Ascending aorta (tissue), 2 donors: ENCODE data around the gene FXYD3. TPM values are rescaled to one million over a fixed set of nuclear protein-coding genes. Genes with fewer than 3 reads are reported as not detected.

ENCODE experiments used
- DNase-seq, 2 donors: peaks; one replicate each; pipeline ENCODE4 v3.0.0-alpha.2; 2019; ENCODE audit warnings: low spot score in 2 of 2
- H3K27ac ChIP-seq, 2 donors: fragments of 200-600 bp; sonication (generic); one replicate each; pipeline ENCODE4 v1.5.1; 2016 to 2017; ENCODE audit warnings: mild to moderate bottlenecking in 1 of 2
- H3K27me3 ChIP-seq: fragments of 200-600 bp; sonication (generic); one replicate; pipeline ENCODE4 v1.5.1; 2017
- H3K36me3 ChIP-seq, 2 donors: fragments of 200-600 bp; sonication (generic); one replicate each; pipeline ENCODE4 v1.5.1; 2016
- H3K4me1 ChIP-seq, 2 donors: fragments of 200-600 bp; sonication (generic); one replicate each; pipeline ENCODE4 v1.5.1; 2016 to 2017; ENCODE audit warnings: mild to moderate bottlenecking in 1 of 2
- H3K4me3 ChIP-seq, 2 donors: fragments of 200-600 bp; sonication (generic); one replicate each; pipeline ENCODE4 v1.5.1; 2016 to 2017; ENCODE audit warnings: mild to moderate bottlenecking in 1 of 2
- H3K9me3 ChIP-seq, 2 donors: fragments of 200-600 bp; sonication (generic); one replicate each; pipeline ENCODE4 v1.5.1; 2016
- intact Hi-C: fragments of 100-400 bp; cut with DNase I; formaldehyde crosslinking; loops from one replicate; pipeline ENCODE4 v1.15.1; 2023
- total RNA-seq: library from RNA; depleted of rRNA; stranded (reverse); fragments of >200 nt; gene quantifications from one replicate; pipeline ENCODE4 v1.1.0, GENCODE V29; 2016
- TF ChIP-seq, protein P1 (sequence below), 3 experiments: fragments of 200-600 bp in 2 of 3; fragments of 450-650 bp in 1 of 3; sonication (generic) in 2 of 3; IDR thresholded peaks; one replicate each; pipeline ENCODE4 v1.5.1; 2016 to 2019; ENCODE audit warnings: antibody characterized with exemption in 3 of 3, mild to moderate bottlenecking in 1 of 3, moderate library complexity in 1 of 3

FXYD3 gene
- total RNA-seq, 1 donor from 2014 or later, result not detected

- intact Hi-C loops, result no loop called here
These were observed 27.3 kb upstream of the FXYD3 start for GRCh38 chr19:35088131-35088913.

DNA sequence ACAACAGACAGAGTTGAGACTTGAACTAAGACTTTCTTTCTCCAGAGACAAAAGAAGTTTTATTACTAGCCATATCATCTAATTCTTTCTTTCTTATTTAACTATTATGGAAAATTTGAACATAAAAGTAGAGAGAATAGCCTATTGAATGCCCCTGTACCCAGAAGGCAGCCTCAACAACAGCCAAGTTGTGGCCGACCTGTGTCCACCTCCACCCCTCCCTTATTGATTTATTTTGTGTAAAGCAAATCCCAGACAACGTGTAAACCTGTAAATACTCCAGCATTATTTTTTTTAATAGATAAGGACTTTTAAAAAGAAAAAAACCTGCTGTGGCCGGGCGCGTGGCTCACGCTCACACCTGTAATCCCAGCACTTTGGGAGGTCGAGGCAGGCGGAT is 26.1 kb upstream of the FXYD3 start:
- TF ChIP-seq, protein P1, sequence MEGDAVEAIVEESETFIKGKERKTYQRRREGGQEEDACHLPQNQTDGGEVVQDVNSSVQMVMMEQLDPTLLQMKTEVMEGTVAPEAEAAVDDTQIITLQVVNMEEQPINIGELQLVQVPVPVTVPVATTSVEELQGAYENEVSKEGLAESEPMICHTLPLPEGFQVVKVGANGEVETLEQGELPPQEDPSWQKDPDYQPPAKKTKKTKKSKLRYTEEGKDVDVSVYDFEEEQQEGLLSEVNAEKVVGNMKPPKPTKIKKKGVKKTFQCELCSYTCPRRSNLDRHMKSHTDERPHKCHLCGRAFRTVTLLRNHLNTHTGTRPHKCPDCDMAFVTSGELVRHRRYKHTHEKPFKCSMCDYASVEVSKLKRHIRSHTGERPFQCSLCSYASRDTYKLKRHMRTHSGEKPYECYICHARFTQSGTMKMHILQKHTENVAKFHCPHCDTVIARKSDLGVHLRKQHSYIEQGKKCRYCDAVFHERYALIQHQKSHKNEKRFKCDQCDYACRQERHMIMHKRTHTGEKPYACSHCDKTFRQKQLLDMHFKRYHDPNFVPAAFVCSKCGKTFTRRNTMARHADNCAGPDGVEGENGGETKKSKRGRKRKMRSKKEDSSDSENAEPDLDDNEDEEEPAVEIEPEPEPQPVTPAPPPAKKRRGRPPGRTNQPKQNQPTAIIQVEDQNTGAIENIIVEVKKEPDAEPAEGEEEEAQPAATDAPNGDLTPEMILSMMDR (IDR thresholded peaks at IDR 0.05), result no peak
- Histone ChIP-seq H3K4me1 (peaks cover 0 to 4% of the 10 kb centered on the region in 2 donors), H3K36me3 (no peaks in the 10 kb centered on the region), H3K9me3 (no peaks in the 10 kb centered on the region), H3K4me3 (no peak overlapping the region), H3K27me3 (peaks cover 3% of the 10 kb centered on the region), H3K27ac (no peak overlapping the region)
- intact Hi-C loops, result no loop called here
- no peak for DNase-seq

More at GRCh38 chr19:35088131-35088913, 27.3 kb upstream of the FXYD3 start:
- Histone ChIP-seq H3K4me3 (no peak overlapping the region), H3K36me3 (no peaks in the 10 kb centered on the region), H3K27me3 (peaks cover 3% of the 10 kb centered on the region), H3K27ac (no peak overlapping the region), H3K9me3 (no peaks in the 10 kb centered on the region), H3K4me1 (peaks cover 0 to 4% of the 10 kb centered on the region in 2 donors)
- no peak for DNase-seq
- TF ChIP-seq, protein P1 (IDR thresholded peaks at IDR 0.05), result no peak

DNA sequence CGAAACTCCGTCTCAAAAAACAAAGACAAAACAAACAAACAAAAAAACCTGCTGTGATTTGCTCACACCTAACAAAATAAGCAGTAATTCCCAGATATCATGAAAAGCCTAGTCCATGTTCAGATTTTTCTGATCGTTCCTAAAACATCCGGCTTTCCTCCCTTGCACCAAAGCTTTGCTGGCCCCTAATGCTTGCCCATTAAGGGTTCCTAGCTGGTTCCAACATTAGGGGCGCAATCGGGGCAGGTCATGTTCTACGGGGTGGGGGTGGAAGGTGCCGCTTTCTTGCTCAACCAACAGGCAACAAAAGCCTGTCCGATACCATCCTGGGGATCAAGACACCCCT is 25.5 kb upstream of the FXYD3 start:
- intact Hi-C loops, result loop anchor here (1.0 kb wide), 1 partner anchor 117 kb away; no protein-coding TSS in a partner anchor
- no peak overlapping the region for H3K4me3 ChIP-seq
- DNase-seq, result no peak
- peaks cover 0 to 4% of the 10 kb centered on the region in 2 donors for H3K4me1 ChIP-seq
- no peaks in the 10 kb centered on the region for H3K36me3 ChIP-seq
- TF ChIP-seq, protein P1 (IDR thresholded peaks at IDR 0.05), result no peak
- H3K27ac ChIP-seq, result no peak overlapping the region
- peaks cover 3% of the 10 kb centered on the region for H3K27me3 ChIP-seq
- no peaks in the 10 kb centered on the region for H3K9me3 ChIP-seq

- Histone ChIP-seq H3K4me3 (no peak overlapping the region), H3K27ac (no peak overlapping the region), H3K36me3 (no peaks in the 10 kb centered on the region), H3K4me1 (peaks cover 0 to 4% of the 10 kb centered on the region in 2 donors), H3K9me3 (no peaks in the 10 kb centered on the region), H3K27me3 (peaks cover 3% of the 10 kb centered on the region)
- intact Hi-C loops, result loop anchor here (1.0 kb wide), 1 partner anchor 117 kb away; no protein-coding TSS in a partner anchor
- no peak for DNase-seq
- TF ChIP-seq, protein P1 (IDR thresholded peaks at IDR 0.05), result peak in 2 of 3 experiments; percentile 50 to 62
These were observed 25.0 kb upstream of the FXYD3 start for GRCh38 chr19:35090506-35091214.

- peaks cover 0 to 4% of the 10 kb centered on the region in 2 donors for H3K4me1 ChIP-seq
- H3K4me3 ChIP-seq, result no peak overlapping the region
- H3K36me3 ChIP-seq, result no peaks in the 10 kb centered on the region
- no peaks in the 10 kb centered on the region for H3K9me3 ChIP-seq
- peaks cover 3% of the 10 kb centered on the region for H3K27me3 ChIP-seq
- TF ChIP-seq, protein P1 (IDR thresholded peaks at IDR 0.05), result no peak
- intact Hi-C loops, result no loop called here
- DNase-seq, result no peak
- H3K27ac ChIP-seq, result no peak overlapping the region
These were observed 22.2 kb upstream of the FXYD3 start for GRCh38 chr19:35093430-35093829.
